ENCODE data around the gene SCD. TPM values are rescaled to one million over a fixed set of nuclear protein-coding genes. Genes with fewer than 3 reads are reported as not detected.

The SCD gene
- total RNA-seq, 1 donor from 2014 or later = 24.9 TPM

GRCh38 chr10:100364735-100365391 is 17.8 kb downstream of the SCD start:
- Mint-ChIP-seq H3K4me1 (peaks cover 5% of the 10 kb centered on the region), H3K27ac (no peak overlapping the region), H3K9me3 (no peaks in the 10 kb centered on the region), H3K4me3 (no peak overlapping the region), H3K27me3 (peaks cover 8% of the 10 kb centered on the region), H3K36me3 (ENCODE audit: low read depth) (peaks cover 26% of the 10 kb centered on the region)
- POLR2A ChIA-PET = no interaction called here
- CTCF ChIA-PET = no interaction called here
- no peak for TF ChIP-seq CTCF (IDR thresholded peaks at IDR 0.05)
- DNase-seq (no peak), ATAC-seq (ENCODE audit: low read depth) (no peak)
- intact Hi-C loops (cut with micrococcal nuclease) = no loop called here

- Mint-ChIP-seq H3K4me1 (peaks cover 20% of the 10 kb centered on the region), H3K27ac (no peak overlapping the region), H3K4me3 (no peak overlapping the region), H3K27me3 (peaks cover 8% of the 10 kb centered on the region), H3K36me3 (ENCODE audit: low read depth) (no peaks in the 10 kb centered on the region), H3K9me3 (no peaks in the 10 kb centered on the region)
- ChIA-PET CTCF (interaction anchor here (0.7 kb wide), 2 partner anchors 65 to 375 kb away, joined by 3 read pairs; no protein-coding TSS in a partner anchor), POLR2A (no interaction called here)
- ATAC-seq (ENCODE audit: low read depth) = no peak
- DNase-seq = no peak
- intact Hi-C loops (cut with micrococcal nuclease) = no loop called here
- TF ChIP-seq CTCF (IDR thresholded peaks at IDR 0.05) = no peak
These were observed 21.7 kb downstream of the SCD start for GRCh38 chr10:100368721-100369120.

- intact Hi-C loops (cut with micrococcal nuclease) = no loop called here
- peak overlapping the region; percentile 27 for H3K27ac Mint-ChIP-seq
- TF ChIP-seq CTCF (IDR thresholded peaks at IDR 0.05) = no peak
- CTCF ChIA-PET = interaction anchor here (0.8 to 1.0 kb wide), 2 partner anchors 33 to 63 kb away, joined by 4 to 5 read pairs; no protein-coding TSS in a partner anchor
- H3K4me1 Mint-ChIP-seq = peaks cover 22% of the 10 kb centered on the region
- H3K4me3 Mint-ChIP-seq = peak overlapping the region; percentile 1
- no peaks in the 10 kb centered on the region for H3K36me3 Mint-ChIP-seq (ENCODE audit: low read depth)
- H3K27me3 Mint-ChIP-seq = peaks cover 8% of the 10 kb centered on the region
- no peaks in the 10 kb centered on the region for H3K9me3 Mint-ChIP-seq
- DNase-seq (no peak), ATAC-seq (ENCODE audit: low read depth) (no peak)
- POLR2A ChIA-PET = interaction anchor here (1.4 kb wide), 1 partner anchor 24 kb away, joined by 8 read pairs; the partner anchor contains the start of gene SCD
These were observed 23.9 kb downstream of the SCD start for GRCh38 chr10:100370714-100371481.

- Mint-ChIP-seq H3K27ac (no peak overlapping the region), H3K4me1 (peaks cover 23% of the 10 kb centered on the region), H3K36me3 (ENCODE audit: low read depth) (no peaks in the 10 kb centered on the region), H3K4me3 (peak overlapping the region; percentile 24), H3K9me3 (no peaks in the 10 kb centered on the region), H3K27me3 (peaks cover 7% of the 10 kb centered on the region)
- intact Hi-C loops (cut with micrococcal nuclease) = loop anchor here (2.0 kb wide), 2 partner anchors 33 to 45 kb away; no protein-coding TSS in a partner anchor
- POLR2A ChIA-PET = interaction anchor here (1.4 kb wide), 1 partner anchor 25 kb away, joined by 8 read pairs; the partner anchor contains the start of gene SCD
- ATAC-seq (ENCODE audit: low read depth) = no peak
- no peak for DNase-seq
- CTCF ChIA-PET = interaction anchor here (0.8 to 1.0 kb wide), 2 partner anchors 33 to 62 kb away, joined by 4 to 5 read pairs; no protein-coding TSS in a partner anchor
- TF ChIP-seq CTCF (IDR thresholded peaks at IDR 0.05) = no peak
These were observed 24.5 kb downstream of the SCD start for GRCh38 chr10:100371482-100372027.
